Stimulated activated naive CD8-positive, alpha-beta T cell treated with anti-CD3 and anti-CD28 coated beads, Interleukin-15, Interleukin-2, amounts not matched to agents 100 ng/mL and 50 ng/mL, for 24 hours (primary cell): ENCODE results near the gene CBLB.
"Not testable (repeated sequence)": the region's sequence is repeated elsewhere in the genome, so short reads cannot be mapped to it uniquely, and the experiment has no call there.

Experiments used
- H3K27ac Mint-ChIP-seq: one replicate; pipeline ENCODE4 v1.8.0; 2021; ENCODE audit warnings: mild to moderate bottlenecking, mixed read lengths
- H3K27me3 Mint-ChIP-seq: one replicate; pipeline ENCODE4 v1.8.0; 2021; ENCODE audit warnings: mixed read lengths
- H3K36me3 Mint-ChIP-seq: one replicate; pipeline ENCODE4 v1.8.0; 2021; ENCODE audit warnings: low read depth, mixed read lengths
- H3K4me1 Mint-ChIP-seq: one replicate; pipeline ENCODE4 v1.8.0; 2021; ENCODE audit warnings: low read depth, mixed read lengths
- H3K4me3 Mint-ChIP-seq: one replicate; pipeline ENCODE4 v1.8.0; 2021; ENCODE audit warnings: mild to moderate bottlenecking, mixed read lengths
- H3K9me3 Mint-ChIP-seq: one replicate; pipeline ENCODE4 v1.8.0; 2021; ENCODE audit warnings: mixed read lengths

Gene CBLB

GRCh38 chr3:105729667-105730066 lies 139.1 kb downstream of the CBLB start:
- Mint-ChIP-seq H3K27me3 (no peaks in the 10 kb centered on the region), H3K36me3 (peaks cover 81% of the 10 kb centered on the region), H3K4me3 (no peak overlapping the region), H3K9me3 (peaks cover 12% of the 10 kb centered on the region), H3K27ac (no peak overlapping the region), H3K4me1 (peaks cover 25% of the 10 kb centered on the region)

- H3K27ac Mint-ChIP-seq: no peak overlapping the region
- H3K4me3 Mint-ChIP-seq: no peak overlapping the region
- peaks cover 78% of the 10 kb centered on the region for H3K36me3 Mint-ChIP-seq
- H3K9me3 Mint-ChIP-seq: peaks cover 12% of the 10 kb centered on the region
- no peaks in the 10 kb centered on the region for H3K27me3 Mint-ChIP-seq
- peaks cover 31% of the 10 kb centered on the region for H3K4me1 Mint-ChIP-seq
Measured at GRCh38 chr3:105728771-105729312, 140.0 kb downstream of the CBLB start.

- H3K27me3 Mint-ChIP-seq: not testable (repeated sequence)
- Mint-ChIP-seq H3K27ac (peak overlapping the region; percentile 19), H3K4me1 (peaks cover 41% of the 10 kb centered on the region), H3K9me3 (peaks cover 12% of the 10 kb centered on the region), H3K36me3 (peaks cover 74% of the 10 kb centered on the region), H3K4me3 (peak overlapping the region; percentile 32)
Measured at GRCh38 chr3:105727036-105727435, 141.8 kb downstream of the CBLB start.

GRCh38 chr3:105722943-105723556 lies 145.8 kb downstream of the CBLB start:
- no peaks in the 10 kb centered on the region for H3K27me3 Mint-ChIP-seq
- H3K36me3 Mint-ChIP-seq: peaks cover 75% of the 10 kb centered on the region
- H3K27ac Mint-ChIP-seq: peak overlapping the region; percentile 31
- H3K4me3 Mint-ChIP-seq: no peak overlapping the region
- H3K4me1 Mint-ChIP-seq: peaks cover 32% of the 10 kb centered on the region
- peaks cover 10% of the 10 kb centered on the region for H3K9me3 Mint-ChIP-seq

- H3K27ac Mint-ChIP-seq: no peak overlapping the region
- peaks cover 77% of the 10 kb centered on the region for H3K36me3 Mint-ChIP-seq
- H3K9me3 Mint-ChIP-seq: no peaks in the 10 kb centered on the region
- H3K27me3 Mint-ChIP-seq: no peaks in the 10 kb centered on the region
- no peak overlapping the region for H3K4me3 Mint-ChIP-seq
- peaks cover 29% of the 10 kb centered on the region for H3K4me1 Mint-ChIP-seq
Measured at GRCh38 chr3:105719791-105720190, 149.0 kb downstream of the CBLB start.

- Mint-ChIP-seq H3K4me3 (no peak overlapping the region), H3K27ac (no peak overlapping the region), H3K9me3 (no peaks in the 10 kb centered on the region), H3K4me1 (peaks cover 14% of the 10 kb centered on the region), H3K27me3 (no peaks in the 10 kb centered on the region), H3K36me3 (peaks cover 74% of the 10 kb centered on the region)
Measured at GRCh38 chr3:105715372-105715771, 153.4 kb downstream of the CBLB start.

GRCh38 chr3:105714453-105714852 lies 154.4 kb downstream of the CBLB start:
- no peaks in the 10 kb centered on the region for H3K27me3 Mint-ChIP-seq
- peaks cover 22% of the 10 kb centered on the region for H3K4me1 Mint-ChIP-seq
- H3K4me3 Mint-ChIP-seq: no peak overlapping the region
- no peak overlapping the region for H3K27ac Mint-ChIP-seq
- peaks cover 74% of the 10 kb centered on the region for H3K36me3 Mint-ChIP-seq
- H3K9me3 Mint-ChIP-seq: no peaks in the 10 kb centered on the region

- Mint-ChIP-seq H3K27ac (no peak overlapping the region), H3K9me3 (no peaks in the 10 kb centered on the region), H3K4me1 (peaks cover 18% of the 10 kb centered on the region), H3K4me3 (no peak overlapping the region), H3K27me3 (no peaks in the 10 kb centered on the region), H3K36me3 (peaks cover 64% of the 10 kb centered on the region)
Measured at GRCh38 chr3:105708980-105709379, 159.8 kb downstream of the CBLB start.

GRCh38 chr3:105707009-105707408 lies 161.8 kb downstream of the CBLB start:
- Mint-ChIP-seq H3K4me3 (no peak overlapping the region), H3K36me3 (peaks cover 75% of the 10 kb centered on the region), H3K27me3 (no peaks in the 10 kb centered on the region), H3K27ac (no peak overlapping the region), H3K9me3 (no peaks in the 10 kb centered on the region), H3K4me1 (peaks cover 24% of the 10 kb centered on the region)

- H3K36me3 Mint-ChIP-seq: peaks cover 79% of the 10 kb centered on the region
- no peaks in the 10 kb centered on the region for H3K9me3 Mint-ChIP-seq
- H3K27me3 Mint-ChIP-seq: no peaks in the 10 kb centered on the region
- H3K27ac Mint-ChIP-seq: no peak overlapping the region
- H3K4me3 Mint-ChIP-seq: no peak overlapping the region
- peaks cover 23% of the 10 kb centered on the region for H3K4me1 Mint-ChIP-seq
Measured at GRCh38 chr3:105704726-105705410, 163.9 kb downstream of the CBLB start.

- peaks cover 43% of the 10 kb centered on the region for H3K4me1 Mint-ChIP-seq
- H3K4me3 Mint-ChIP-seq: peak overlapping the region; percentile 22
- peak overlapping the region; percentile 69 for H3K27ac Mint-ChIP-seq
Measured at GRCh38 chr3:105700575-105700974, 168.2 kb downstream of the CBLB start.

GRCh38 chr3:105691633-105692032 lies 177.2 kb downstream of the CBLB start:
- Mint-ChIP-seq H3K4me3 (no peak overlapping the region), H3K4me1 (peaks cover 44% of the 10 kb centered on the region), H3K36me3 (peaks cover 62% of the 10 kb centered on the region), H3K27me3 (no peaks in the 10 kb centered on the region), H3K9me3 (no peaks in the 10 kb centered on the region), H3K27ac (peak overlapping the region; percentile 21)

More at GRCh38 chr3:105700575-105700974, 168.2 kb downstream of the CBLB start:
- Mint-ChIP-seq H3K36me3 (peaks cover 76% of the 10 kb centered on the region), H3K9me3 (no peaks in the 10 kb centered on the region), H3K27me3 (no peaks in the 10 kb centered on the region)

GRCh38 chr3:105691053-105691452 lies 177.8 kb downstream of the CBLB start:
- peaks cover 48% of the 10 kb centered on the region for H3K4me1 Mint-ChIP-seq
- H3K9me3 Mint-ChIP-seq: no peaks in the 10 kb centered on the region
- no peak overlapping the region for H3K27ac Mint-ChIP-seq
- no peaks in the 10 kb centered on the region for H3K27me3 Mint-ChIP-seq
- no peak overlapping the region for H3K4me3 Mint-ChIP-seq
- H3K36me3 Mint-ChIP-seq: peaks cover 61% of the 10 kb centered on the region

GRCh38 chr3:105688821-105689220 lies 180.0 kb downstream of the CBLB start:
- H3K27me3 Mint-ChIP-seq: no peaks in the 10 kb centered on the region
- H3K4me3 Mint-ChIP-seq: no peak overlapping the region
- peaks cover 63% of the 10 kb centered on the region for H3K36me3 Mint-ChIP-seq
- no peaks in the 10 kb centered on the region for H3K9me3 Mint-ChIP-seq
- H3K4me1 Mint-ChIP-seq: peaks cover 45% of the 10 kb centered on the region
- no peak overlapping the region for H3K27ac Mint-ChIP-seq

- H3K36me3 Mint-ChIP-seq: peaks cover 64% of the 10 kb centered on the region
- no peaks in the 10 kb centered on the region for H3K27me3 Mint-ChIP-seq
- H3K27ac Mint-ChIP-seq: no peak overlapping the region
- peaks cover 31% of the 10 kb centered on the region for H3K4me1 Mint-ChIP-seq
- no peak overlapping the region for H3K4me3 Mint-ChIP-seq
- no peaks in the 10 kb centered on the region for H3K9me3 Mint-ChIP-seq
Measured at GRCh38 chr3:105686278-105686897, 182.4 kb downstream of the CBLB start.
